SK-N-SH (cell line): ENCODE data around the gene MAP6.

Source experiments
- CHD2 ChIP-seq: fragments of 150-350 bp; IDR thresholded peaks from 2 replicates; pipeline ENCODE4 v1.6.1; 2018; ENCODE audit warnings: low read length; ENCODE audit not compliant: partially characterized antibody
- MAX ChIP-seq: IDR thresholded peaks from 2 replicates; pipeline ENCODE4 v1.4.0; 2012; ENCODE audit warnings: low read depth
- POLR2AphosphoS5 ChIP-seq: IDR thresholded peaks from 2 replicates; pipeline ENCODE4 v1.6.1; 2012; ENCODE audit warnings: low read depth, low read length
- TAF1 ChIP-seq: IDR thresholded peaks from 2 replicates; pipeline ENCODE4 v1.6.1; 2012; ENCODE audit warnings: low read depth, mild to moderate bottlenecking, low read length, moderate library complexity, borderline replicate concordance
- TEAD4 ChIP-seq: IDR thresholded peaks from 2 replicates; pipeline ENCODE4 v1.4.0; 2012; ENCODE audit warnings: mild to moderate bottlenecking, borderline replicate concordance; ENCODE audit not compliant: insufficient read depth
- USF2 ChIP-seq: fragments of 150-350 bp; IDR thresholded peaks from 2 replicates; pipeline ENCODE4 v1.6.1; 2017; ENCODE audit warnings: antibody characterized with exemption, low read length, low read depth, borderline replicate concordance
- TF ChIP-seq, protein P1 (sequence below): fragments of 200-600 bp; sonication (generic); IDR thresholded peaks from 2 replicates; pipeline ENCODE4 v1.6.1; 2017; ENCODE audit warnings: antibody characterized with exemption, mild to moderate bottlenecking, moderate library complexity
- TF ChIP-seq, protein P2 (sequence below): IDR thresholded peaks from 2 replicates; pipeline ENCODE4 v1.4.0; 2012; ENCODE audit warnings: low read depth, borderline replicate concordance

DNA sequence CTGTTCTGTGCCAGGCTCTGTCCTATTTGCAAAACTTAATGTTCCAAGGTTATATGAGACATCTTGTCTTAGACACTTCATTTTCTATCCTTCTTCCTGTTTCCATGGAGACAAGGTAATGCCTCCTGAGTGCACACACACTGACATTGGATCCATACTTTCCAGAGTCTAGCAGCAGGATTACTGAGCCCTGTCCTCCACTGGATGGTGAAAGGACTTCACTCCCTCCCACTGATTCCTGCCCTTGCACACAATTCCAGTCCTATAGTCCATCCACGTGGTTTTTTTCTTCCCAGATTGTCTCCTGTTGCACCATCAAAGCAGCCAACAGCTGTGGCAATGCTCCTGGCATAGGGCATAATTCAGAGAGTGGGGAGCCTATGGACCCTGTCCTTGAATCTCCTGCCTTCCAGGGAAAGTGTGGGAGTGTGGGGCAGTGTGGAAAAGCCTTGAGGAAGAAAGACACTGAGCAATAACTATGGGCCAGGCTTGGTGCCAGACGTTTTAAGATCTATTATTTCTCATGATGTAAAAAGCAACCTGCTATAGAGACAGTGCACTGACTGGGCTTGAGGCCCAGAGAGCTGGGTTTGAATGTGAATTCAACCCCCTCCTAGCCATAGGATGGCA is 75.4 kb downstream of the MAP6 start:
- TF ChIP-seq, protein P1, sequence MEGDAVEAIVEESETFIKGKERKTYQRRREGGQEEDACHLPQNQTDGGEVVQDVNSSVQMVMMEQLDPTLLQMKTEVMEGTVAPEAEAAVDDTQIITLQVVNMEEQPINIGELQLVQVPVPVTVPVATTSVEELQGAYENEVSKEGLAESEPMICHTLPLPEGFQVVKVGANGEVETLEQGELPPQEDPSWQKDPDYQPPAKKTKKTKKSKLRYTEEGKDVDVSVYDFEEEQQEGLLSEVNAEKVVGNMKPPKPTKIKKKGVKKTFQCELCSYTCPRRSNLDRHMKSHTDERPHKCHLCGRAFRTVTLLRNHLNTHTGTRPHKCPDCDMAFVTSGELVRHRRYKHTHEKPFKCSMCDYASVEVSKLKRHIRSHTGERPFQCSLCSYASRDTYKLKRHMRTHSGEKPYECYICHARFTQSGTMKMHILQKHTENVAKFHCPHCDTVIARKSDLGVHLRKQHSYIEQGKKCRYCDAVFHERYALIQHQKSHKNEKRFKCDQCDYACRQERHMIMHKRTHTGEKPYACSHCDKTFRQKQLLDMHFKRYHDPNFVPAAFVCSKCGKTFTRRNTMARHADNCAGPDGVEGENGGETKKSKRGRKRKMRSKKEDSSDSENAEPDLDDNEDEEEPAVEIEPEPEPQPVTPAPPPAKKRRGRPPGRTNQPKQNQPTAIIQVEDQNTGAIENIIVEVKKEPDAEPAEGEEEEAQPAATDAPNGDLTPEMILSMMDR, result no peak
- TF ChIP-seq POLR2AphosphoS5 (no peak), TAF1 (no peak), USF2 (no peak), CHD2 (no peak), TEAD4 (no peak), MAX (no peak)
- TF ChIP-seq, protein P2, sequence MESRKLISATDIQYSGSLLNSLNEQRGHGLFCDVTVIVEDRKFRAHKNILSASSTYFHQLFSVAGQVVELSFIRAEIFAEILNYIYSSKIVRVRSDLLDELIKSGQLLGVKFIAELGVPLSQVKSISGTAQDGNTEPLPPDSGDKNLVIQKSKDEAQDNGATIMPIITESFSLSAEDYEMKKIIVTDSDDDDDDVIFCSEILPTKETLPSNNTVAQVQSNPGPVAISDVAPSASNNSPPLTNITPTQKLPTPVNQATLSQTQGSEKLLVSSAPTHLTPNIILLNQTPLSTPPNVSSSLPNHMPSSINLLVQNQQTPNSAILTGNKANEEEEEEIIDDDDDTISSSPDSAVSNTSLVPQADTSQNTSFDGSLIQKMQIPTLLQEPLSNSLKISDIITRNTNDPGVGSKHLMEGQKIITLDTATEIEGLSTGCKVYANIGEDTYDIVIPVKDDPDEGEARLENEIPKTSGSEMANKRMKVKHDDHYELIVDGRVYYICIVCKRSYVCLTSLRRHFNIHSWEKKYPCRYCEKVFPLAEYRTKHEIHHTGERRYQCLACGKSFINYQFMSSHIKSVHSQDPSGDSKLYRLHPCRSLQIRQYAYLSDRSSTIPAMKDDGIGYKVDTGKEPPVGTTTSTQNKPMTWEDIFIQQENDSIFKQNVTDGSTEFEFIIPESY, result no peak
